ENCODE results near the gene TMEM184C. TPM values are rescaled to one million over a fixed set of nuclear protein-coding genes. Genes with fewer than 3 reads are reported as not detected.
A peak's percentile ranks its signal among the peaks of the same experiment; 100 is the strongest.

Gene TMEM184C
- total and polyA plus RNA-seq, 2 donors (not counting 1 experiment from before 2014, with no cell fraction given) = 4.9 to 27.5 TPM

DNA sequence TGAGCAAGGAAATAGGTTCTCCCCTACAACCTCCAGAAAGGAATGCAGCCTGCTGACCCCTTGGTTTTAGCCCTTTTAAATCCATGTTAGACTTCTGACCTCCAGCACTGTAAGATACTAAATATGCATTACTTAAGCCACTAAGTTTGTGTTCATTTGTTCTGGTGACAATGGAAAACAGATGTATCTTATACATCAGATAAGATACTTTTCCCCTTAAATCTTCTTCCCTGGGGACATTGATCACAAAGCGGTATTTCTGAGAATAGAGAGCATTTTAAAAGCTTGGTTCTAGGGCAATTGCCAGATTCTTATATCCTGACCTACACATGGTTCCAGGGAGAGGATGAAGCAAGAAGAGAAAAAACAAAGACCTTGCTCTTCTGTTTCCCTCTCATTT lies 6.5 kb upstream of the TMEM184C start:
- Histone ChIP-seq H3K36me3 (replicated peaks in 1 of 2; ENCODE audit: control extremely low read depth in 1 of 2, control insufficient read depth in 1 of 2, extremely low read depth in 1 of 2, insufficient read depth in 2 of 2, low read length in 1 of 2) (no peaks in the 10 kb centered on the region), H3K79me2 (ENCODE audit: control insufficient read depth, insufficient read depth, low read length) (no peaks in the 10 kb centered on the region), H3K27ac (ENCODE audit: low read length in 2 of 2) (no peak overlapping the region), H3K9me3 (ENCODE audit: control extremely low read depth in 1 of 3, control insufficient read depth in 2 of 3, insufficient read depth in 1 of 3, low read length in 2 of 3) (no peaks in the 10 kb centered on the region), H2AFZ (ENCODE audit: insufficient read depth, low read depth, low read length, poor library complexity, severe bottlenecking) (no peak overlapping the region), H3K4me1 (ENCODE audit: control insufficient read depth in 2 of 2, insufficient read depth in 2 of 2, low read length in 2 of 2) (no peaks in the 10 kb centered on the region), H3K9ac (ENCODE audit: low read length) (no peak overlapping the region), H3K4me2 (replicated peaks; ENCODE audit: low read depth, low read length, poor library complexity, severe bottlenecking) (no peak overlapping the region), H3K27me3 (replicated peaks in 1 of 4; ENCODE audit: control extremely low read depth in 1 of 4, control insufficient read depth in 3 of 4, insufficient read depth in 4 of 4, low read length in 3 of 4) (peaks cover 0 to 4% (median 1%) of the 10 kb centered on the region in 4 experiments), H4K20me1 (ENCODE audit: control insufficient read depth, insufficient read depth, low read length, poor library complexity, severe bottlenecking) (no peaks in the 10 kb centered on the region), H3K4me3 (ENCODE audit: control extremely low read depth in 1 of 5, extremely low read depth in 1 of 5, insufficient read depth in 1 of 5, low read depth in 2 of 5, low read length in 4 of 5) (no peak overlapping the region)
- no peak overlapping the region for H3K27ac Mint-ChIP-seq
- DNase-seq = no peak
- H3K9me3 Mint-ChIP-seq (ENCODE audit: insufficient read depth) = no peaks in the 10 kb centered on the region
- TF ChIP-seq, protein P1, sequence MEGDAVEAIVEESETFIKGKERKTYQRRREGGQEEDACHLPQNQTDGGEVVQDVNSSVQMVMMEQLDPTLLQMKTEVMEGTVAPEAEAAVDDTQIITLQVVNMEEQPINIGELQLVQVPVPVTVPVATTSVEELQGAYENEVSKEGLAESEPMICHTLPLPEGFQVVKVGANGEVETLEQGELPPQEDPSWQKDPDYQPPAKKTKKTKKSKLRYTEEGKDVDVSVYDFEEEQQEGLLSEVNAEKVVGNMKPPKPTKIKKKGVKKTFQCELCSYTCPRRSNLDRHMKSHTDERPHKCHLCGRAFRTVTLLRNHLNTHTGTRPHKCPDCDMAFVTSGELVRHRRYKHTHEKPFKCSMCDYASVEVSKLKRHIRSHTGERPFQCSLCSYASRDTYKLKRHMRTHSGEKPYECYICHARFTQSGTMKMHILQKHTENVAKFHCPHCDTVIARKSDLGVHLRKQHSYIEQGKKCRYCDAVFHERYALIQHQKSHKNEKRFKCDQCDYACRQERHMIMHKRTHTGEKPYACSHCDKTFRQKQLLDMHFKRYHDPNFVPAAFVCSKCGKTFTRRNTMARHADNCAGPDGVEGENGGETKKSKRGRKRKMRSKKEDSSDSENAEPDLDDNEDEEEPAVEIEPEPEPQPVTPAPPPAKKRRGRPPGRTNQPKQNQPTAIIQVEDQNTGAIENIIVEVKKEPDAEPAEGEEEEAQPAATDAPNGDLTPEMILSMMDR (IDR thresholded peaks at IDR 0.05) = no peak
- no peak for TF ChIP-seq EZH2 (IDR thresholded peaks at IDR 0.05; ENCODE audit: borderline replicate concordance, insufficient read depth, low read depth, low read length, poor library complexity, severe bottlenecking)
- no peak overlapping the region for H3K4me3 Mint-ChIP-seq
- ChIA-PET CTCF (no interaction called here), POLR2A (no interaction called here)
- ATAC-seq (ENCODE audit: low read depth) = no peak
- no CpG with 5 or more reads among the region's 1 CpG for WGBS (ENCODE audit: insufficient coverage)
- H3K27me3 Mint-ChIP-seq = peaks cover 20% of the 10 kb centered on the region
- H3K4me1 Mint-ChIP-seq = no peaks in the 10 kb centered on the region
- intact Hi-C loops (cut with micrococcal nuclease) = no loop called here

DNA sequence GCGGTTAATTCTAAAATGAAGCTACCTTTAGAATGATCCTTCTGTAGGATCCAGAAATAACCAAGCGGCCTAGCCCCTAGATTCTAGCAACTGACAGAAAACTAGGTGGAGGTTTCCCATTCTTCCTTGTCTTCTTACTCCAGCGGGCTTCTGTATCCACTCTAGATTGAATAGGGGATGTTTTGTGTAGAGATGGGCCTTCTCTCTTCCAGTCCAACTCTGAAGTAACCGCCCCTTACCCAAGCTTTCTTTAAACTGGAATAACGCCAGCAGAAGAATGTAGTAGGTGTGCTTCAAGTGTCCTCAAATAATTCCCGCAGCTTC lies 386 bp upstream of the TMEM184C start:
- Mint-ChIP-seq H3K9me3 (ENCODE audit: insufficient read depth) (no peaks in the 10 kb centered on the region), H3K27ac (peak overlapping the region; percentile 92), H3K27me3 (peaks cover 8% of the 10 kb centered on the region), H3K4me1 (peaks cover 37% of the 10 kb centered on the region), H3K4me3 (peak overlapping the region; percentile 92)
- 0% methylated on average over 2 of the region's 6 CpGs for WGBS (ENCODE audit: insufficient coverage)
- H3K36me3 ChIP-seq (replicated peaks in 1 of 2; ENCODE audit: control extremely low read depth in 1 of 2, control insufficient read depth in 1 of 2, extremely low read depth in 1 of 2, insufficient read depth in 2 of 2, low read length in 1 of 2) = peaks cover 0 to 7% of the 10 kb centered on the region in 2 experiments
- CTCF ChIA-PET = interaction anchor here (1.3 to 2.0 kb wide), 3 partner anchors 9 to 251 kb away, joined by 3 to 11 read pairs (median 3); partner anchors contain the start of gene PRMT9
- H3K79me2 ChIP-seq (ENCODE audit: control insufficient read depth, insufficient read depth, low read length) = peaks cover 38% of the 10 kb centered on the region
- DNase-seq (no peak), ATAC-seq (ENCODE audit: low read depth) (no peak)
- peak overlapping the region; percentile 77 to 94 for H3K27ac ChIP-seq (ENCODE audit: low read length in 2 of 2)
- intact Hi-C loops (cut with micrococcal nuclease) = loop anchor here (1.0 to 5.0 kb wide), 4 partner anchors 67 to 1998 kb away; partner anchors contain the start of genes MMAA, NR3C2, PRMT9 and SLC10A7
- H3K9me3 ChIP-seq (ENCODE audit: control extremely low read depth in 1 of 3, control insufficient read depth in 2 of 3, insufficient read depth in 1 of 3, low read length in 2 of 3) = no peaks in the 10 kb centered on the region
- H3K4me3 ChIP-seq (ENCODE audit: control extremely low read depth in 1 of 5, extremely low read depth in 1 of 5, insufficient read depth in 1 of 5, low read depth in 2 of 5, low read length in 4 of 5) = peak overlapping the region; percentile 72 to 92 (median 89)
- peak overlapping the region; percentile 86 for H3K4me2 ChIP-seq (replicated peaks; ENCODE audit: low read depth, low read length, poor library complexity, severe bottlenecking)
- POLR2A ChIA-PET = interaction anchor here (1.7 kb wide), 1 partner anchor 67 kb away, joined by 14 read pairs; the partner anchor contains the start of gene PRMT9
- H4K20me1 ChIP-seq (ENCODE audit: control insufficient read depth, insufficient read depth, low read length, poor library complexity, severe bottlenecking) = peaks cover 11% of the 10 kb centered on the region
- peak overlapping the region; percentile 88 for H2AFZ ChIP-seq (ENCODE audit: insufficient read depth, low read depth, low read length, poor library complexity, severe bottlenecking)
- H3K9ac ChIP-seq (ENCODE audit: low read length) = peak overlapping the region; percentile 93
- peaks cover 0 to 4% (median 0%) of the 10 kb centered on the region in 4 experiments for H3K27me3 ChIP-seq (replicated peaks in 1 of 4; ENCODE audit: control extremely low read depth in 1 of 4, control insufficient read depth in 3 of 4, insufficient read depth in 4 of 4, low read length in 3 of 4)
- H3K4me1 ChIP-seq (ENCODE audit: control insufficient read depth in 2 of 2, insufficient read depth in 2 of 2, low read length in 2 of 2) = peaks cover 19 to 27% of the 10 kb centered on the region in 2 donors
- TF ChIP-seq EZH2 (IDR thresholded peaks at IDR 0.05; ENCODE audit: borderline replicate concordance, insufficient read depth, low read depth, low read length, poor library complexity, severe bottlenecking) = no peak
- TF ChIP-seq, protein P1 (IDR thresholded peaks at IDR 0.05) = no peak

Measured in B cell (primary cell).